CD4-positive, alpha-beta memory T cell (primary cell): ENCODE results near the gene TNFRSF18. TPM values are rescaled to one million over a fixed set of nuclear protein-coding genes. Genes with fewer than 3 reads are reported as not detected.

ENCODE experiments used
- CTCF ChIA-PET: fragments of 350-600 bp; sonication (Branson Sonifier 250); formaldehyde crosslinking; loops from one replicate; lab custom pipeline; 2021; ENCODE audit warnings: inconsistent platforms; ENCODE audit not compliant: partially characterized antibody; lab: Charles Lee
- POLR2A ChIA-PET: fragments of 350-600 bp; sonication (Branson Sonifier 250); formaldehyde crosslinking; loops from one replicate; lab custom pipeline; 2021; ENCODE audit not compliant: partially characterized antibody; lab: Charles Lee
- DNase-seq, 5 donors: peaks; one replicate each; pipeline versions ENCODE4 v3.0.0 to v3.0.0-alpha.2; 2020 to 2022; ENCODE audit warnings: mixed read lengths in 1 of 5
- H3K27ac ChIP-seq: one replicate; pipeline ENCODE4 v1.7.0; 2013; ENCODE audit warnings: low read depth, low read length
- H3K27me3 ChIP-seq: 2 replicates; pipeline ENCODE4 v1.7.0; 2013; ENCODE audit warnings: mild to moderate bottlenecking, low read length, moderate library complexity; ENCODE audit not compliant: insufficient read depth
- H3K36me3 ChIP-seq: 2 replicates; pipeline ENCODE4 v1.7.0; 2013; ENCODE audit warnings: mild to moderate bottlenecking, low read length, moderate library complexity; ENCODE audit not compliant: insufficient read depth
- H3K4me1 ChIP-seq: 2 replicates; pipeline ENCODE4 v1.7.0; 2013; ENCODE audit warnings: mild to moderate bottlenecking, low read length, moderate library complexity; ENCODE audit not compliant: insufficient read depth
- H3K4me3 ChIP-seq, 2 donors: one replicate each; pipeline ENCODE4 v1.7.0; 2013; ENCODE audit warnings: low read length in 2 of 2, mild to moderate bottlenecking in 1 of 2
- H3K9me3 ChIP-seq, 2 donors: one replicate each; pipeline ENCODE4 v1.7.0; 2013; ENCODE audit warnings: low read length in 2 of 2, control low read depth in 1 of 2; ENCODE audit not compliant: control insufficient read depth in 1 of 2
- H3K27ac Mint-ChIP-seq, 7 donors: one replicate each; pipeline ENCODE4 v1.8.0; 2020 to 2021; ENCODE audit warnings: mixed read lengths in 7 of 7, mild to moderate bottlenecking in 6 of 7, inconsistent platforms in 3 of 7, moderate library complexity in 3 of 7
- H3K27me3 Mint-ChIP-seq, 2 donors: one replicate each; pipeline ENCODE4 v1.8.0; 2020 to 2021; ENCODE audit warnings: mixed read lengths in 2 of 2
- H3K36me3 Mint-ChIP-seq, 2 donors: one replicate each; pipeline ENCODE4 v1.8.0; 2020 to 2021; ENCODE audit warnings: mixed read lengths in 2 of 2, inconsistent platforms in 1 of 2, mild to moderate bottlenecking in 1 of 2
- H3K4me1 Mint-ChIP-seq, 4 donors: one replicate each; pipeline ENCODE4 v1.8.0; 2020 to 2021; ENCODE audit warnings: mixed read lengths in 4 of 4, mild to moderate bottlenecking in 1 of 4
- H3K4me3 Mint-ChIP-seq, 8 donors: one replicate each; pipeline ENCODE4 v1.8.0; 2020 to 2021; ENCODE audit warnings: mixed read lengths in 8 of 8, mild to moderate bottlenecking in 7 of 8, moderate library complexity in 6 of 8, inconsistent platforms in 3 of 8
- H3K9me3 Mint-ChIP-seq, 8 donors: one replicate each; pipeline ENCODE4 v1.8.0; 2020 to 2021; ENCODE audit warnings: mixed read lengths in 8 of 8, mild to moderate bottlenecking in 5 of 8, inconsistent platforms in 3 of 8, moderate library complexity in 1 of 8
- intact Hi-C: fragments of 100-400 bp; cut with micrococcal nuclease; formaldehyde crosslinking; loops from one replicate; pipeline ENCODE4 v1.15.1; 2023
- polyA plus RNA-seq, 2 donors: library from polyadenylated mRNA; unstranded; fragments of 300-500 nt; fragmentation: Illumina TruSeq; gene quantifications; one replicate each; pipeline ENCODE4 v1.2.3, GENCODE V29; 2021
- total RNA-seq, 2 experiments: library from RNA; stranded (reverse); gene quantifications; one replicate each; pipeline ENCODE4 v1.2.3, GENCODE V29; 2021

TNFRSF18 gene
- total and polyA plus RNA-seq, 4 experiments from 2014 or later = 8.0 to 27.1 (median 15.4) TPM

DNA sequence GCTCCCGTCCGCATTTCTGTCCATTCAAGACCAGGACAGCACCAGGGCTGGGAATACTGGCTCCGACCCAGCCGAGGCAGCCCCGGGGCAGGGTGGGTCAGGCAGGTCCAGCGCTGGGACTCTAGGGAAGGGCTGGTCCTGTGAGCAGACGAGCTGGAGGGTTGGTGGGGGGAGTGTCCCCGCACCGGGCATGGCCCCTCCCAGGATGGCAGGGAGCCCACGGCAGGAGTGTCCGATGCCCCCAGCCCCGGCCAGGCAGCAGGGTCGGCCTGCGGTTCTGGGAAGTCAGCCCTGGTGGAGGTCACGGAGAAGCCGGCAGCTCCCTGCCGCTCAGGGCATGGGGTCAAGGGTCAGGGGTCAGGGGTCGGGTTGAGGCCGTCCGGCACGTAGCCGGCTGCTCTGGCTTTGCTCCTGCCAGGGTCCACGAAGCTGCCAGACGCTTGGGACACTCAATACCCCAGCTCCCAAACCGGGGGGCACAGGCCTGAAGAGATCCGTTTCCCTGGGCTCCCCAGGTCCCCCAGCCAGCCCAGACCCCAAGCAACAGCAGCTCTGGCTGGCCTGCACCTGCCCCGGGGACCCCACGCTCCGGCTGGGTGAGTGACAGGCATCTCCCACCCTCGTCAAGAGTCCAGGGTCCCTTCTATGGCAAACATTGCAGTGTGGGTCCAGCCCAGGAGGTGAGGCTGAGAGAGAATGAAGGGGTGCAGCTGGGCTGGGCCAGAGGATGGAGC, 33.4 kb upstream of the TNFRSF18 start:
- Mint-ChIP-seq H3K36me3 (no peaks in the 10 kb centered on the region), H3K27me3 (no peaks in the 10 kb centered on the region), H3K9me3 (no peaks in the 10 kb centered on the region), H3K4me3 (no peak overlapping the region), H3K27ac (no peak overlapping the region), H3K4me1 (peaks cover 0 to 5% (median 0%) of the 10 kb centered on the region in 4 donors)
- H3K4me1 ChIP-seq = peaks cover under 1% of the 10 kb centered on the region
- no peaks in the 10 kb centered on the region for H3K36me3 ChIP-seq
- no peak overlapping the region for H3K4me3 ChIP-seq
- DNase-seq = no peak
- H3K9me3 ChIP-seq = no peaks in the 10 kb centered on the region
- no peak overlapping the region for H3K27ac ChIP-seq
- no peaks in the 10 kb centered on the region for H3K27me3 ChIP-seq
- intact Hi-C loops = no loop called here
- POLR2A ChIA-PET = no interaction called here
- CTCF ChIA-PET = interaction anchor here (1.3 kb wide), 1 partner anchor 119 kb away, joined by 3 read pairs; no protein-coding TSS in a partner anchor

DNA sequence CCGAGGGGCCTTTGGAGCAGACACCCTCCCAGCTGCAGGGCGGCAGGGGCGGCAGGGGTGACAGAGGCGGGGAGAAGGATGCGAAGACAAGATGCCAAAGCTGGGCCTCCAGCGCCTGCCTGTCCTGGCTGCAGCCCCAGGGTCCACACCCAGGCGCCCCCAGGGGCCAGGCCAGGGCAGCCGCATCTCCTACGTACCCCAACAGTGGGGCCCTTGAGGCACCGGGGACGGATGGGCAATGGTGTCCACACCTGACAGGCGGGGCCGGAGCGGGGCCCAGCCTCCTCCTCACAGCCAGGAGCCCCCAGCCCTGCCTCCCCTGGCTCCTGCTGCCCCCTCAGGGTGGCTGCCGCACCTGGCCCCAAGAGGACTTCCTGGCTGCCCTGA, 32.8 kb upstream of the TNFRSF18 start:
- POLR2A ChIA-PET = no interaction called here

GRCh38 chr1:1238702-1239178, 32.3 kb upstream of the TNFRSF18 start:
- intact Hi-C loops = no loop called here
- ChIA-PET POLR2A (interaction anchor here (1.2 kb wide), 1 partner anchor 116 kb away, joined by 3 read pairs; no protein-coding TSS in a partner anchor), CTCF (interaction anchor here (1.3 kb wide), 1 partner anchor 118 kb away, joined by 3 read pairs; no protein-coding TSS in a partner anchor)
- no peak overlapping the region for H3K4me3 ChIP-seq
- H3K4me1 ChIP-seq = peaks cover 7% of the 10 kb centered on the region
- Mint-ChIP-seq H3K27me3 (no peaks in the 10 kb centered on the region), H3K9me3 (no peaks in the 10 kb centered on the region), H3K36me3 (peaks cover 0 to 3% of the 10 kb centered on the region in 2 donors), H3K4me3 (no peak overlapping the region), H3K27ac (no peak overlapping the region), H3K4me1 (peaks cover under 1 to 15% (median 8%) of the 10 kb centered on the region in 4 donors)
- no peaks in the 10 kb centered on the region for H3K27me3 ChIP-seq
- no peaks in the 10 kb centered on the region for H3K9me3 ChIP-seq
- H3K27ac ChIP-seq = no peak overlapping the region
- no peaks in the 10 kb centered on the region for H3K36me3 ChIP-seq
- no peak for DNase-seq

More for the DNA sequence above, 32.8 kb upstream of the TNFRSF18 start:
- H3K36me3 Mint-ChIP-seq = peaks cover 0 to 3% of the 10 kb centered on the region in 2 donors
- H3K4me3 Mint-ChIP-seq = no peak overlapping the region
- H3K9me3 Mint-ChIP-seq = no peaks in the 10 kb centered on the region
- Histone ChIP-seq H3K27me3 (no peaks in the 10 kb centered on the region), H3K27ac (no peak overlapping the region), H3K4me1 (peaks cover 3% of the 10 kb centered on the region), H3K36me3 (no peaks in the 10 kb centered on the region), H3K9me3 (no peaks in the 10 kb centered on the region), H3K4me3 (no peak overlapping the region)
- DNase-seq = no peak
- no peak overlapping the region for H3K27ac Mint-ChIP-seq
- CTCF ChIA-PET = interaction anchor here (1.3 kb wide), 1 partner anchor 119 kb away, joined by 3 read pairs; no protein-coding TSS in a partner anchor
- intact Hi-C loops = no loop called here
- H3K27me3 Mint-ChIP-seq = no peaks in the 10 kb centered on the region
- H3K4me1 Mint-ChIP-seq = peaks cover 0 to 10% (median 4%) of the 10 kb centered on the region in 4 donors

GRCh38 chr1:1237874-1238701, 31.7 kb upstream of the TNFRSF18 start:
- Mint-ChIP-seq H3K36me3 (peaks cover 0 to 6% of the 10 kb centered on the region in 2 donors), H3K27ac (no peak overlapping the region), H3K27me3 (no peaks in the 10 kb centered on the region), H3K4me3 (no peak overlapping the region), H3K9me3 (no peaks in the 10 kb centered on the region), H3K4me1 (peaks cover 4 to 21% (median 12%) of the 10 kb centered on the region in 4 donors)
- no peak for DNase-seq
- intact Hi-C loops = no loop called here
- no peaks in the 10 kb centered on the region for H3K36me3 ChIP-seq
- H3K27me3 ChIP-seq = no peaks in the 10 kb centered on the region
- no peaks in the 10 kb centered on the region for H3K9me3 ChIP-seq
- H3K4me1 ChIP-seq = peaks cover 13% of the 10 kb centered on the region
- ChIA-PET POLR2A (interaction anchor here (0.6 to 1.2 kb wide), 3 partner anchors 10 to 120 kb away, joined by 3 read pairs; no protein-coding TSS in a partner anchor), CTCF (interaction anchor here (1.3 to 1.8 kb wide), 2 partner anchors 116 to 118 kb away, joined by 3 to 5 read pairs; no protein-coding TSS in a partner anchor)
- no peak overlapping the region for H3K27ac ChIP-seq
- no peak overlapping the region for H3K4me3 ChIP-seq

- no peaks in the 10 kb centered on the region for H3K27me3 Mint-ChIP-seq
- H3K4me3 Mint-ChIP-seq = no peak overlapping the region
- peaks cover 4 to 21% (median 14%) of the 10 kb centered on the region in 4 donors for H3K4me1 Mint-ChIP-seq
- POLR2A ChIA-PET = interaction anchor here (0.6 to 0.7 kb wide), 2 partner anchors 9 to 119 kb away, joined by 3 read pairs; no protein-coding TSS in a partner anchor
- H3K4me1 ChIP-seq = peaks cover 19% of the 10 kb centered on the region
- no peak overlapping the region for H3K27ac ChIP-seq
- H3K36me3 ChIP-seq = no peaks in the 10 kb centered on the region
- no peak for DNase-seq
- intact Hi-C loops = no loop called here
- no peaks in the 10 kb centered on the region for H3K27me3 ChIP-seq
- H3K4me3 ChIP-seq = no peak overlapping the region
- no peaks in the 10 kb centered on the region for H3K9me3 Mint-ChIP-seq
- H3K27ac Mint-ChIP-seq = no peak overlapping the region
- H3K9me3 ChIP-seq = no peaks in the 10 kb centered on the region
- peaks cover 0 to 6% of the 10 kb centered on the region in 2 donors for H3K36me3 Mint-ChIP-seq
- CTCF ChIA-PET = interaction anchor here (1.8 kb wide), 1 partner anchor 115 kb away, joined by 5 read pairs; no protein-coding TSS in a partner anchor
Observed at GRCh38 chr1:1236945-1237873, 30.8 kb upstream of the TNFRSF18 start.

DNA sequence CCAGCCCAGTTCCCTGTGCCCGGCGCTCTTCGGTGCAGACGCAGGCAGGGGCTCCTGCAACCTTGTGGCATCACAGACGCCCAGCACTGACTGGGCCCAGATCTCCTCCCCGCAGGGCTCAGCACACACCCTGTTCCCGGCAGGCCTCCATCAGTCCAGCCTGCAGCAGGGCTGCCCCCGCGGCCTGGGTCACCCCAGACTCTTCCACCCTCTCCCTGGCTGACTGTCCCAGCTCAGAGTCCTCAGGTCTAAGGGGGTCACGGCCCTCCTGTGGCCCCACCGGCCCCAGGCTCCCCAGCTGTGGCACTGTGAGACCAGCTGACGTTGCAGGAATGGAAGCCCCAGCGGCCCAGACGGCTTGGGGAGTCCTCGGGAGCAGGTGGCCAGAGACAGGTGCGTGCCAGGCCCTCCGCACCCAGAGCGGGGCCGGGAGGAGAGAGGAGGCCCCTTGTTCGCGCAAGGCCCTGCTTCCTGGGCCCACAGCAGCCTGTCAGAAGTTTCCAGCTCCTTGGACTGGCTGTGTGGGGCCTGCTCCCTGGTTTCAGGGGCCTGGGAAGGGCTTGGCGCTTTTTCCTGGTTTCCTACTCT, 29.9 kb upstream of the TNFRSF18 start:
- Mint-ChIP-seq H3K36me3 (peaks cover 0 to 7% of the 10 kb centered on the region in 2 donors), H3K4me1 (peaks cover 4 to 21% (median 14%) of the 10 kb centered on the region in 4 donors), H3K4me3 (no peak overlapping the region), H3K27ac (no peak overlapping the region), H3K27me3 (no peaks in the 10 kb centered on the region), H3K9me3 (peaks cover 0 to 1% (median 0%) of the 10 kb centered on the region in 8 donors)
- POLR2A ChIA-PET = no interaction called here
- Histone ChIP-seq H3K36me3 (no peaks in the 10 kb centered on the region), H3K9me3 (no peaks in the 10 kb centered on the region), H3K4me3 (no peak overlapping the region), H3K4me1 (peaks cover 19% of the 10 kb centered on the region), H3K27ac (no peak overlapping the region), H3K27me3 (no peaks in the 10 kb centered on the region)
- no peak for DNase-seq
- CTCF ChIA-PET = no interaction called here
- intact Hi-C loops = no loop called here
